ENCODE measurements around the gene CYRIA. TPM values are rescaled to one million over a fixed set of nuclear protein-coding genes. Genes with fewer than 3 reads are reported as not detected.

The CYRIA gene
- total and polyA plus RNA-seq, 2 donors (not counting 3 experiments of a cell fraction or from before 2014, with no cell fraction given): 9.3 to 38.4 TPM

- Histone ChIP-seq H3K4me1 (ENCODE audit: control insufficient read depth, extremely low read depth, insufficient read depth, low read length) (peaks cover 31% of the 10 kb centered on the region), H3K9ac (replicated peaks; ENCODE audit: extremely low read depth, insufficient read depth, low read length) (no peak overlapping the region), H4K20me1 (replicated peaks; ENCODE audit: control insufficient read depth, extremely low read depth, insufficient read depth, low read length) (no peaks in the 10 kb centered on the region), H3K9me1 (replicated peaks; ENCODE audit: control insufficient read depth, extremely low read depth, insufficient read depth, low read length) (no peaks in the 10 kb centered on the region), H3K27me3 (ENCODE audit: control insufficient read depth in 2 of 2, insufficient read depth in 2 of 2, low read length in 2 of 2) (no peaks in the 10 kb centered on the region), H3K4me3 (replicated peaks in 1 of 3; ENCODE audit: insufficient read depth in 1 of 3, low read depth in 1 of 3, low read length in 3 of 3) (no peak overlapping the region), H3K79me2 (ENCODE audit: control insufficient read depth, insufficient read depth, low read length) (peaks cover 1% of the 10 kb centered on the region), H3K9me3 (replicated peaks; ENCODE audit: control insufficient read depth, insufficient read depth, low read length) (no peaks in the 10 kb centered on the region), H3K27ac (ENCODE audit: insufficient read depth, low read depth, low read length) (no peak overlapping the region), H3K36me3 (ENCODE audit: control insufficient read depth in 2 of 2, extremely low read depth in 1 of 2, insufficient read depth in 2 of 2, low read length in 2 of 2) (peaks cover 0 to 13% of the 10 kb centered on the region in 2 experiments), H2AFZ (ENCODE audit: low read depth, low read length) (no peak overlapping the region), H3K4me2 (ENCODE audit: insufficient read depth, low read length) (no peak overlapping the region)
- dilution Hi-C loops (cut with MboI; ENCODE audit: extremely low pct_ligation_motif_present, low sequenced_read_pairs) (no loop called here), intact Hi-C loops (cut with micrococcal nuclease) (no loop called here)
- DNase-seq (ENCODE audit: low read depth, low spot score): no peak
- BruUV-seq (replicated peaks): no TSS peak
- no peak for FAIRE-seq
- ChIA-PET CTCF (interaction anchor here (1.0 to 8.4 kb wide), 5 partner anchors 10 to 133 kb away, joined by 3 to 117 read pairs (median 5); no protein-coding TSS in a partner anchor), POLR2A (no interaction called here)
- TF ChIP-seq EZH2 (IDR thresholded peaks at IDR 0.05; ENCODE audit: borderline replicate concordance, low read depth, low read length, severe bottlenecking) (no peak), POLR2A (IDR thresholded peaks at IDR 0.05; ENCODE audit: low read depth, low read length) (no peak), POLR2AphosphoS5 (IDR thresholded peaks at IDR 0.05; ENCODE audit: insufficient read depth, low read depth, low read length) (no peak), FOS (IDR thresholded peaks at IDR 0.05; ENCODE audit: borderline replicate concordance, insufficient read depth, low read length) (no peak), MYC (IDR thresholded peaks at IDR 0.05; ENCODE audit: low read depth, low read length) (no peak), MAX (IDR thresholded peaks at IDR 0.05; ENCODE audit: insufficient read depth, insufficient read length) (no peak), JUN (IDR thresholded peaks at IDR 0.05; ENCODE audit: borderline replicate concordance, insufficient read depth, insufficient read length, low read depth) (no peak), GATA2 (IDR thresholded peaks at IDR 0.05; ENCODE audit: insufficient read depth, insufficient read length, low read depth, low read length) (no peak)
- TF ChIP-seq, protein P1, sequence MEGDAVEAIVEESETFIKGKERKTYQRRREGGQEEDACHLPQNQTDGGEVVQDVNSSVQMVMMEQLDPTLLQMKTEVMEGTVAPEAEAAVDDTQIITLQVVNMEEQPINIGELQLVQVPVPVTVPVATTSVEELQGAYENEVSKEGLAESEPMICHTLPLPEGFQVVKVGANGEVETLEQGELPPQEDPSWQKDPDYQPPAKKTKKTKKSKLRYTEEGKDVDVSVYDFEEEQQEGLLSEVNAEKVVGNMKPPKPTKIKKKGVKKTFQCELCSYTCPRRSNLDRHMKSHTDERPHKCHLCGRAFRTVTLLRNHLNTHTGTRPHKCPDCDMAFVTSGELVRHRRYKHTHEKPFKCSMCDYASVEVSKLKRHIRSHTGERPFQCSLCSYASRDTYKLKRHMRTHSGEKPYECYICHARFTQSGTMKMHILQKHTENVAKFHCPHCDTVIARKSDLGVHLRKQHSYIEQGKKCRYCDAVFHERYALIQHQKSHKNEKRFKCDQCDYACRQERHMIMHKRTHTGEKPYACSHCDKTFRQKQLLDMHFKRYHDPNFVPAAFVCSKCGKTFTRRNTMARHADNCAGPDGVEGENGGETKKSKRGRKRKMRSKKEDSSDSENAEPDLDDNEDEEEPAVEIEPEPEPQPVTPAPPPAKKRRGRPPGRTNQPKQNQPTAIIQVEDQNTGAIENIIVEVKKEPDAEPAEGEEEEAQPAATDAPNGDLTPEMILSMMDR (IDR thresholded peaks at IDR 0.05; ENCODE audit: extremely low read depth in 1 of 2, insufficient read depth in 1 of 2, low read depth in 1 of 2, low read length in 2 of 2): no peak
Observed at GRCh38 chr2:16624436-16624780, 41.2 kb downstream of the CYRIA start.
